K562 (cell line): ENCODE results near the gene RAMP2. TPM values are rescaled to one million over a fixed set of nuclear protein-coding genes. Genes with fewer than 3 reads are reported as not detected.

Source experiments
- ARID2 ChIP-seq: fragments of 450-650 bp; IDR thresholded peaks from 2 replicates; pipeline ENCODE4 v1.6.1; 2017; ENCODE audit warnings: antibody characterized with exemption, mild to moderate bottlenecking
- BRD4 ChIP-seq: fragments of 200-600 bp; sonication (generic); IDR thresholded peaks from 2 replicates; pipeline ENCODE4 v1.6.1; 2017; ENCODE audit warnings: inconsistent platforms
- CHD7 ChIP-seq: fragments of 200-600 bp; sonication (generic); IDR thresholded peaks from one replicate; pipeline ENCODE4 v1.6.1; 2012; ENCODE audit warnings: mild to moderate bottlenecking, low read depth, low read length, inconsistent platforms
- FOXO4 ChIP-seq: fragments of 450-650 bp; formaldehyde crosslinking; IDR thresholded peaks from 2 replicates; pipeline ENCODE4 v1.4.0; 2020; ENCODE audit warnings: mild to moderate bottlenecking, moderate library complexity
- HES1 ChIP-seq: fragments of 450-650 bp; IDR thresholded peaks from 2 replicates; pipeline ENCODE4 v1.6.1; 2016; ENCODE audit warnings: low read depth, mild to moderate bottlenecking, moderate library complexity
- KDM2B ChIP-seq: fragments of 250-450 bp; sonication (Bioruptor Pico); IDR thresholded peaks from 2 replicates; pipeline ENCODE4 v1.8.0; 2021; ENCODE audit warnings: mild to moderate bottlenecking, moderate library complexity
- KLF13 ChIP-seq: fragments of 450-650 bp; IDR thresholded peaks from 2 replicates; pipeline ENCODE4 v1.6.1; 2016; ENCODE audit warnings: missing genetic modification characterization, low read depth, mild to moderate bottlenecking, missing compliant biosample characterization, moderate library complexity, borderline replicate concordance
- NR2C1 ChIP-seq, 2 experiments: fragments of 450-650 bp; IDR thresholded peaks; 2 replicates each; pipeline ENCODE4 v1.6.1; 2017; ENCODE audit warnings: mild to moderate bottlenecking in 2 of 2, antibody characterized with exemption in 1 of 2, inconsistent platforms in 1 of 2, missing compliant biosample characterization in 1 of 2, missing genetic modification characterization in 1 of 2
- PML ChIP-seq: IDR thresholded peaks from 2 replicates; pipeline ENCODE4 v1.6.1; 2012; ENCODE audit warnings: low read length, inconsistent platforms
- PURB ChIP-seq: sonication (generic); formaldehyde crosslinking; IDR thresholded peaks from 2 replicates; pipeline ENCODE4 v1.9.0; 2021; ENCODE audit warnings: low read depth, mild to moderate bottlenecking, missing genetic modification reagents
- SMARCC2 ChIP-seq: fragments of 450-650 bp; IDR thresholded peaks from 2 replicates; pipeline ENCODE4 v1.6.1; 2017; ENCODE audit warnings: antibody characterized with exemption, moderate library complexity, mild to moderate bottlenecking, low read depth
- TEAD2 ChIP-seq: fragments of 450-650 bp; IDR thresholded peaks from 2 replicates; pipeline ENCODE4 v1.6.1; 2016; ENCODE audit warnings: missing genetic modification characterization, control low read depth, missing compliant biosample characterization
- polyA plus RNA-seq, 8 experiments: library from polyadenylated mRNA; depleted of rRNA in 4 of 8; stranded (reverse) in 5 of 8; unstranded in 3 of 8; fragments of >200 nt; fragmentation: Nextera tagmentation in 2 of 8; fragmentation: Illumina TruSeq in 1 of 8; extraction: Ambion mirVana in 2 of 8; extraction: Trizol in 1 of 8; gene quantifications; 2 replicates each; pipeline versions ENCODE4 v1.2.1 to v1.2.3, GENCODE V29; 2011 to 2014; ENCODE audit warnings: inconsistent platforms in 1 of 8, missing spikeins in 1 of 8
- total RNA-seq, 7 experiments: library from RNA; depleted of rRNA in 6 of 7; stranded (reverse); fragments of >200 nt in 6 of 7; fragmentation: Illumina TruSeq in 2 of 7; extraction: Trizol in 2 of 7; gene quantifications; 2 replicates each; pipeline versions ENCODE4 v1.2.1 to v1.2.3, GENCODE V29; 2011 to 2021; ENCODE audit warnings: low replicate concordance in 1 of 7

RAMP2 gene
- total and polyA plus RNA-seq, 9 of the 15 experiments (the other 6 are each of a cell fraction or from before 2014, with no cell fraction given): not detected

- TF ChIP-seq CHD7 (no peak), NR2C1 (IDR thresholded peaks at IDR 0.05) (peak; percentile 57; the same call in 1 of the 2 replicates), NR2C1 (tag; IDR thresholded peaks at IDR 0.05) (0 out of 2 replicates have a peak, but pooled peaks have one; percentile 26), BRD4 (no peak), PURB (CRISPR knock-in tag) (no peak), TEAD2 (tag) (no peak), KLF13 (tag) (no peak), KDM2B (CRISPR knock-in tag) (no peak), PML (no peak), ARID2 (no peak), SMARCC2 (0 out of 2 replicates have a peak, but pooled peaks have one; percentile 42), FOXO4 (CRISPR knock-in tag) (no peak), HES1 (peak; percentile 58; the same call in 1 of the 2 replicates)
Observed at GRCh38 chr17:42775534-42776098, 14.6 kb downstream of the RAMP2 start (continued).
